ENCODE measurements around the gene PDS5B.

PDS5B gene

GRCh38 chr13:32594157-32594738 is 8.0 kb downstream of the PDS5B start:
- no peak for TF ChIP-seq CTCF (IDR thresholded peaks at IDR 0.05; ENCODE audit: insufficient read depth, low read length, missing control alignments)
- DNase-seq (ENCODE audit: low read depth, low spot score), result no peak
- ChIA-PET CTCF (interaction anchor here (2.4 to 2.6 kb wide), 2 partner anchors 12 to 46 kb away, joined by 11 to 13 read pairs; no protein-coding TSS in a partner anchor), POLR2A (no interaction called here)
- H3K4me3 ChIP-seq (ENCODE audit: low read depth, low read length), result no peak overlapping the region

DNA sequence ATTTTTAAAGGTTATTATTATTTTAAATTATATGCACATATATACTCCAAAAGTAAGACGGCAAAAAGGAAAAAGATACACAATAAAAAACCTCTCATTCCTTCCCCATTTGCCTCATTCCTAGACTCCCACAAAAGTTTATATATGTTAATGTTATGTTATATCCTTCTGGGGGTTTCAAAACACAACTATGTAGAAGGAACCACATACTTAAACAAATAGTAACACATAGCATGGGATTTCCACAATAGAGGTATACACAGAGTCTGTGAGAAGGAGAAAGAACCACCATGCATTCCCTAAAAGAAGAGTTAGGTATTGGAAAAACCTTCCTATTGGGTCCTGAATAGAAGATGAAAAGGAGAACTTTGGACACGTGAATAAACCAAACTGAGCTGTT is 9.1 kb downstream of the PDS5B start:
- CTCF ChIA-PET, result interaction anchor here (0.9 to 1.7 kb wide), 3 partner anchors 13 to 56 kb away, joined by 3 to 6 read pairs (median 5); no protein-coding TSS in a partner anchor
- TF ChIP-seq CTCF (IDR thresholded peaks at IDR 0.05; ENCODE audit: insufficient read depth, low read length, missing control alignments), result no peak
- no peak overlapping the region for H3K4me3 ChIP-seq (ENCODE audit: low read depth, low read length)
- POLR2A ChIA-PET, result no interaction called here
- DNase-seq (ENCODE audit: low read depth, low spot score), result no peak

DNA sequence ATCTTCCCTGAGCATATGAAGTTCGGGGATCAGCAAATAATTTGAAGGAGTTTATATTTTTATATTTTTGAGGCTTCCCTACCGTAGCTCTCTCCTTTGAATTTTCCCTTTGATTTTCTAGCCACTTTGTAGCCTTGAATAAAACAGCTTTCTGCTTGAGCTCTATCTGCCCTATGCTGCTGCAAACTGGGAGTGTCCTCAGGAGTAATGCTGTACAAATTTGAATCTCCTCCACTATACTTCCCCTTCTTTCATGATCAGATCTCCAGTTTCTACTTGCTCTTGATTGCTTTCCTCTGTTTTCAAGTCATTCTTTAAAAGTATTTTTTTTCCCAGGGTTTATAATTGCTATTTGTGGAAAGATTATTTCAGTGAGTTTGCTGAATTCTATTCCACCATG is 14.6 kb downstream of the PDS5B start:
- TF ChIP-seq CTCF (IDR thresholded peaks at IDR 0.05; ENCODE audit: insufficient read depth, low read length, missing control alignments), result no peak
- CTCF ChIA-PET, result interaction anchor here (1.4 to 2.3 kb wide), 3 partner anchors 13 to 50 kb away, joined by 5 to 11 read pairs (median 6); no protein-coding TSS in a partner anchor
- no peak overlapping the region for H3K4me3 ChIP-seq (ENCODE audit: low read depth, low read length)
- POLR2A ChIA-PET, result no interaction called here
- DNase-seq (ENCODE audit: low read depth, low spot score), result no peak

GRCh38 chr13:32609428-32609827 is 23.2 kb downstream of the PDS5B start:
- ChIA-PET CTCF (interaction anchor here (1.9 kb wide), 1 partner anchor 23 kb away, joined by 7 read pairs; the partner anchor contains the start of gene PDS5B), POLR2A (no interaction called here)
- DNase-seq (ENCODE audit: low read depth, low spot score), result no peak
- no peak for TF ChIP-seq CTCF (IDR thresholded peaks at IDR 0.05; ENCODE audit: insufficient read depth, low read length, missing control alignments)
- no peak overlapping the region for H3K4me3 ChIP-seq (ENCODE audit: low read depth, low read length)

GRCh38 chr13:32610538-32610937 is 24.3 kb downstream of the PDS5B start:
- POLR2A ChIA-PET, result no interaction called here
- no peak for TF ChIP-seq CTCF (IDR thresholded peaks at IDR 0.05; ENCODE audit: insufficient read depth, low read length, missing control alignments)
- no peak for DNase-seq (ENCODE audit: low read depth, low spot score)
- no peak overlapping the region for H3K4me3 ChIP-seq (ENCODE audit: low read depth, low read length)
- CTCF ChIA-PET, result no interaction called here

GRCh38 chr13:32610977-32611376 is 24.7 kb downstream of the PDS5B start:
- POLR2A ChIA-PET, result no interaction called here
- no peak overlapping the region for H3K4me3 ChIP-seq (ENCODE audit: low read depth, low read length)
- DNase-seq (ENCODE audit: low read depth, low spot score), result no peak
- CTCF ChIA-PET, result no interaction called here
- TF ChIP-seq CTCF (IDR thresholded peaks at IDR 0.05; ENCODE audit: insufficient read depth, low read length, missing control alignments), result no peak

All from AG04449 (cell line).